Caco-2 (cell line): ENCODE measurements around the gene CD58. TPM values are rescaled to one million over a fixed set of nuclear protein-coding genes. Genes with fewer than 3 reads are reported as not detected.

Experiments
- BruUV-seq: library from RNA; stranded (reverse); fragments of 400-500 nt; replicated peaks from 2 replicates; lab custom pipeline; 2021; lab: Mats Ljungman, UMichigan
- CTCF ChIA-PET: fragments of 300-600 bp; sonication (Branson Sonifier 250); formaldehyde crosslinking; loops from one replicate; lab custom pipeline; 2022; ENCODE audit warnings: antibody characterized with exemption; lab: Charles Lee
- POLR2A ChIA-PET: fragments of 300-600 bp; sonication (Branson Sonifier 250); formaldehyde crosslinking; loops from one replicate; lab custom pipeline; 2022; ENCODE audit warnings: antibody characterized with exemption; lab: Charles Lee
- DNase-seq, 2 experiments: peaks; one replicate each; pipeline versions ENCODE4 v3.0.0 to v3.0.0-alpha.2; 2020 to 2022
- H3K27me3 ChIP-seq: replicated peaks from 2 replicates; pipeline ENCODE4 v1.6.0; 2011; ENCODE audit warnings: low read length; ENCODE audit not compliant: control insufficient read depth, insufficient read depth
- H3K36me3 ChIP-seq: 2 replicates; pipeline ENCODE4 v1.5.1; 2011; ENCODE audit warnings: low read length; ENCODE audit not compliant: control insufficient read depth, insufficient read depth
- H3K4me1 ChIP-seq: fragments of 250-450 bp; sonication (Bioruptor Pico); 2 replicates; pipeline ENCODE4 v1.5.1; 2020; ENCODE audit warnings: mild to moderate bottlenecking
- H3K4me3 ChIP-seq: 2 replicates; pipeline ENCODE4 v1.5.1; 2011; ENCODE audit warnings: low read depth, mild to moderate bottlenecking, control low read depth, low read length
- H3K9me3 ChIP-seq: fragments of 250-450 bp; sonication (Bioruptor Pico); 2 replicates; pipeline ENCODE4 v1.5.1; 2020; ENCODE audit warnings: mild to moderate bottlenecking, moderate library complexity
- H3K27ac Mint-ChIP-seq: one replicate; pipeline ENCODE4 v1.8.0; 2022; ENCODE audit warnings: mixed read lengths; ENCODE audit not compliant: unreplicated experiment
- H3K27me3 Mint-ChIP-seq: one replicate; pipeline ENCODE4 v1.8.0; 2022; ENCODE audit warnings: mixed read lengths; ENCODE audit not compliant: insufficient read depth, unreplicated experiment
- H3K36me3 Mint-ChIP-seq: one replicate; pipeline ENCODE4 v1.8.0; 2022; ENCODE audit warnings: mild to moderate bottlenecking, mixed read lengths; ENCODE audit not compliant: insufficient read depth, unreplicated experiment
- H3K4me1 Mint-ChIP-seq: one replicate; pipeline ENCODE4 v1.8.0; 2022; ENCODE audit warnings: low read depth, mixed read lengths; ENCODE audit not compliant: unreplicated experiment
- H3K4me3 Mint-ChIP-seq: one replicate; pipeline ENCODE4 v1.8.0; 2022; ENCODE audit warnings: mild to moderate bottlenecking, moderate library complexity, mixed read lengths; ENCODE audit not compliant: unreplicated experiment
- H3K9me3 Mint-ChIP-seq: one replicate; pipeline ENCODE4 v1.8.0; 2022; ENCODE audit warnings: mixed read lengths; ENCODE audit not compliant: unreplicated experiment
- CTCF ChIP-seq, 2 experiments: fragments of 200-600 bp in 1 of 2; IDR thresholded peaks; 1 replicate in 1 of 2; 2 replicates in 1 of 2; pipeline versions ENCODE4 v1.5.1 to v1.8.0; 2011 to 2022; ENCODE audit warnings: antibody characterized with exemption in 1 of 2, control low read depth in 1 of 2, inconsistent platforms in 1 of 2, low read depth in 1 of 2, low read length in 1 of 2, mild to moderate bottlenecking in 1 of 2, moderate library complexity in 1 of 2; ENCODE audit not compliant: insufficient read depth in 1 of 2, severe bottlenecking in 1 of 2, unreplicated experiment in 1 of 2
- intact Hi-C: fragments of 100-400 bp; cut with micrococcal nuclease; formaldehyde crosslinking; loops from one replicate; pipeline ENCODE4 v1.10.0; 2022; ENCODE audit not compliant: unreplicated experiment
- total RNA-seq: library from RNA; stranded (reverse); gene quantifications from 2 replicates; pipeline ENCODE4 v1.2.3, GENCODE V29; 2022

Gene CD58
- total RNA-seq, 1 experiment from 2014 or later: 5.6 TPM

GRCh38 chr1:116514708-116515525 lies 55.9 kb downstream of the CD58 start:
- intact Hi-C loops: no loop called here
- CTCF ChIA-PET: no interaction called here
- no peak overlapping the region for H3K27ac Mint-ChIP-seq

GRCh38 chr1:116513956-116514355 lies 56.9 kb downstream of the CD58 start:
- no peaks in the 10 kb centered on the region for H3K27me3 Mint-ChIP-seq
- no peak overlapping the region for H3K4me3 Mint-ChIP-seq
- peaks cover 12% of the 10 kb centered on the region for H3K9me3 Mint-ChIP-seq
- Histone ChIP-seq H3K27me3 (no peaks in the 10 kb centered on the region), H3K36me3 (no peaks in the 10 kb centered on the region), H3K4me3 (no peak overlapping the region), H3K4me1 (no peaks in the 10 kb centered on the region), H3K9me3 (no peaks in the 10 kb centered on the region)
- ChIA-PET CTCF (interaction anchor here (1.2 kb wide), 1 partner anchor 15 kb away, joined by 4 read pairs; no protein-coding TSS in a partner anchor), POLR2A (no interaction called here)
- TF ChIP-seq CTCF (IDR thresholded peaks at IDR 0.05; ENCODE audit: insufficient read depth in 1 of 2, low read depth in 1 of 2, low read length in 1 of 2, severe bottlenecking in 1 of 2, unreplicated experiment in 1 of 2): no peak
- no peaks in the 10 kb centered on the region for H3K4me1 Mint-ChIP-seq
- peaks cover 5% of the 10 kb centered on the region for H3K36me3 Mint-ChIP-seq
- DNase-seq: no peak
- H3K27ac Mint-ChIP-seq: no peak overlapping the region
- intact Hi-C loops: no loop called here
- no TSS peak for BruUV-seq

More at GRCh38 chr1:116514708-116515525, 55.9 kb downstream of the CD58 start:
- no TSS peak for BruUV-seq
- Histone ChIP-seq H3K4me3 (no peak overlapping the region), H3K4me1 (no peaks in the 10 kb centered on the region), H3K36me3 (no peaks in the 10 kb centered on the region), H3K9me3 (no peaks in the 10 kb centered on the region), H3K27me3 (no peaks in the 10 kb centered on the region)
- Mint-ChIP-seq H3K4me3 (no peak overlapping the region), H3K4me1 (no peaks in the 10 kb centered on the region), H3K9me3 (peaks cover 12% of the 10 kb centered on the region), H3K27me3 (no peaks in the 10 kb centered on the region), H3K36me3 (peaks cover 5% of the 10 kb centered on the region)
- TF ChIP-seq CTCF (IDR thresholded peaks at IDR 0.05; ENCODE audit: insufficient read depth in 1 of 2, low read depth in 1 of 2, low read length in 1 of 2, severe bottlenecking in 1 of 2, unreplicated experiment in 1 of 2): no peak
- POLR2A ChIA-PET: no interaction called here
- DNase-seq: no peak

GRCh38 chr1:116511459-116512019 lies 59.3 kb downstream of the CD58 start:
- H3K27me3 Mint-ChIP-seq: no peaks in the 10 kb centered on the region
- CTCF ChIA-PET: no interaction called here
- peaks cover 5% of the 10 kb centered on the region for H3K36me3 Mint-ChIP-seq
- no TSS peak for BruUV-seq
- intact Hi-C loops: no loop called here
- TF ChIP-seq CTCF (IDR thresholded peaks at IDR 0.05; ENCODE audit: insufficient read depth in 1 of 2, low read depth in 1 of 2, low read length in 1 of 2, severe bottlenecking in 1 of 2, unreplicated experiment in 1 of 2): no peak
- Histone ChIP-seq H3K27me3 (no peaks in the 10 kb centered on the region), H3K36me3 (no peaks in the 10 kb centered on the region), H3K9me3 (no peaks in the 10 kb centered on the region), H3K4me3 (no peak overlapping the region), H3K4me1 (peaks cover 1% of the 10 kb centered on the region; the same call in 1 of the 2 replicates)
- POLR2A ChIA-PET: no interaction called here
- no peak for DNase-seq
- H3K4me3 Mint-ChIP-seq: no peak overlapping the region
- H3K27ac Mint-ChIP-seq: no peak overlapping the region
- H3K9me3 Mint-ChIP-seq: peaks cover 12% of the 10 kb centered on the region
- H3K4me1 Mint-ChIP-seq: no peaks in the 10 kb centered on the region
